ENCODE results near the gene BAZ2B. TPM values are rescaled to one million over a fixed set of nuclear protein-coding genes. Genes with fewer than 3 reads are reported as not detected.

BAZ2B gene
- total RNA-seq, 1 experiment from 2014 or later = 54.9 TPM

DNA sequence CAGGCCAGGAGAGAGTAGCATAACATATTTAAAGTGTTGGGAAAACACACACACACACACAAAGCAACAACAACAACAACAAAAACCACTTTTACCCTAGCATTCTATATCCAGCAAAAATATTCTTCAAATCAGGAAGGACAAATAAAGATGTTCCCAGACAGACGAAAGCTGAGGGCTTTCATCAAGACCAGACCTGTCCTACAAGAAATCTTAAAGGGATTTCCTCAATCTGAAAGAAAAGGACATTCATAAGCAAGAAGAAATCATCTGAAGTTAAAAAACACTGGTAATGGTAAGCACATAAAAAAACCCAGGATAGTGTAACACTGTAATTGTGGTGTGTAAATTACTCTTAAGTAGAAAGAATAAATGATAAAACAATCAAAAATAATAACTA is 22.7 kb upstream of the BAZ2B start:
- Mint-ChIP-seq H3K36me3 (ENCODE audit: insufficient read depth in 1 of 3, low read depth in 3 of 3) (peaks cover 0 to 11% (median 0%) of the 10 kb centered on the region in 3 experiments; a peak in 2 of 7 replicates), H3K4me1 (peaks cover 14 to 23% of the 10 kb centered on the region in 2 experiments), H3K4me3 (no peak overlapping the region), H3K27me3 (ENCODE audit: low read depth) (no peaks in the 10 kb centered on the region), H3K27ac (peak overlapping the region in 1 of 3 experiments; percentile 74; a peak in 2 of 7 replicates), H3K9me3 (peaks cover 0 to 5% of the 10 kb centered on the region in 2 experiments; a peak in 1 of 5 replicates)
- no peak overlapping the region for H2BK5ac ChIP-seq (ENCODE audit: insufficient read length, low read length)
- H3K23ac ChIP-seq (ENCODE audit: insufficient read length, low read depth, low read length) = no peak overlapping the region
- H2AFZ ChIP-seq (ENCODE audit: low read length) = no peak overlapping the region
- H3K27ac ChIP-seq (ENCODE audit: insufficient read length, low read depth, low read length) = no peak overlapping the region
- no peaks in the 10 kb centered on the region for H3K79me2 ChIP-seq (ENCODE audit: insufficient read depth, low read length)
- no peak for TF ChIP-seq CTCF (conservative IDR thresholded peaks at IDR 0.05)
- no peak overlapping the region for H2BK15ac ChIP-seq (ENCODE audit: low read depth, low read length)
- no peak overlapping the region for H3T11ph ChIP-seq (ENCODE audit: low read length)
- H4K91ac ChIP-seq (ENCODE audit: insufficient read length, low read depth, low read length) = no peak overlapping the region
- H2BK20ac ChIP-seq (ENCODE audit: low read depth, low read length, poor library complexity, severe bottlenecking) = no peak overlapping the region
- H2BK120ac ChIP-seq (ENCODE audit: low read depth, low read length, poor library complexity, severe bottlenecking) = no peak overlapping the region
- no peak overlapping the region for H3K18ac ChIP-seq (ENCODE audit: insufficient read length, low read depth, low read length)
- no peak overlapping the region for H3K4ac ChIP-seq (ENCODE audit: low read depth, low read length)
- H2BK12ac ChIP-seq (ENCODE audit: insufficient read length, low read depth, low read length) = no peak overlapping the region
- H3K9me3 ChIP-seq (ENCODE audit: control insufficient read depth, low read depth, low read length) = no peaks in the 10 kb centered on the region
- no peaks in the 10 kb centered on the region for H3K4me1 ChIP-seq (ENCODE audit: insufficient read depth, low read length)
- no peak overlapping the region for H3K14ac ChIP-seq (ENCODE audit: insufficient read depth, low read length)
- DNase-seq = no peak
- H4K5ac ChIP-seq (ENCODE audit: insufficient read length, low read depth, low read length) = no peak overlapping the region
- no CpG with 5 or more reads among the region's 1 CpG for WGBS (ENCODE audit: extremely low coverage, insufficient read length, low lambda C conversion rate)
- H4K8ac ChIP-seq (replicated peaks; ENCODE audit: insufficient read length, low read depth, low read length) = no peak overlapping the region
- no peak overlapping the region for H3K4me2 ChIP-seq (ENCODE audit: insufficient read depth, insufficient read length, low read length)
- no peaks in the 10 kb centered on the region for H3K27me3 ChIP-seq (ENCODE audit: insufficient read depth, low read length)
- no peaks in the 10 kb centered on the region for H3K79me1 ChIP-seq (ENCODE audit: insufficient read depth, low read depth, low read length, poor library complexity, severe bottlenecking)
- no peak overlapping the region for H3K56ac ChIP-seq (ENCODE audit: insufficient read length, low read depth, low read length)
- H4K20me1 ChIP-seq (ENCODE audit: control insufficient read depth, insufficient read depth, insufficient read length) = no peaks in the 10 kb centered on the region
- no peak overlapping the region for H3K9ac ChIP-seq (ENCODE audit: extremely low read depth, insufficient read length, low read length)
- H2AK5ac ChIP-seq (ENCODE audit: insufficient read length, low read length) = no peak overlapping the region
- no peaks in the 10 kb centered on the region for H3K23me2 ChIP-seq (ENCODE audit: insufficient read length, low read depth, low read length, poor library complexity, severe bottlenecking)

Measured in H9 (cell line).